Thoracic aorta endothelial cell (primary cell): ENCODE data around the gene ZCCHC18. TPM values are rescaled to one million over a fixed set of nuclear protein-coding genes. Genes with fewer than 3 reads are reported as not detected.

Experiments
- total RNA-seq: library from RNA; depleted of rRNA; stranded (reverse); fragments of >200 nt; gene quantifications from 2 replicates; pipeline ENCODE4 v1.2.3, GENCODE V29; 2012

The ZCCHC18 gene
- 1.7 and 2.3 TPM in 2 replicates for total RNA-seq

DNA sequence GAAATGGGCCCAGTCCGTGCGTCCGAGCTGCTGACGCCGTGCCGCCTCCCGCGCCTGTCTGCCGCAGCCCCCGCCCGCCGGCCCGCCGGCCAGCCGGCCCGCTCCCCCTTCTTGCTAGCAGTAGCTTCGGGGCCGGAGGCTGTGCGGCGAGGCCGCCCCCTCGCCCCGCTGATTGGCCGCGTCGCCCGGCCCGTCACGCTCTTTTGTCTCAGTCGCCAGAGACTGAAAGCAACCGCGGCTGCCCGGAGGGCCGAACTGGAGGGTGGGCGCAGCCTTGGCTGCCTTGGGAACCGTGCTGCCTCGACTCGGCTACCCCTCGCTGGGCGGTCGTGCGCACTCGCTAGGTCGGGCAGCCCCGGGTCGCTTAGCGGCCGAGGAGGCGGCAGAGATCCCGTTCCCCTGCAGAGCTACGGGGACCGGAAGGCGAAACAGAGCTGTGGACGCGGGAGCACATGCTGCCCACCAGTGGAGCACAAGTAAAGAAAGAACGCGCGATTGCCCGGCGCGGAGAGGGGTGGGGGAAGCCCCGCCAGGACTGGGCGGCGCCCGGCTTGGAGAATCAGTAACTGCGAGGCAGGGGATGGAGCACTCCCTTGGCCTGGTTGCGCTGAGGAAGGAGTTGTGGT is at the start of gene ZCCHC18:
Gene ZCCHC18, plus strand, starts transcription at position 198 of the 626 bp plus-strand sequence. CDS start 1,589 bp downstream, outside the sequence.

DNA sequence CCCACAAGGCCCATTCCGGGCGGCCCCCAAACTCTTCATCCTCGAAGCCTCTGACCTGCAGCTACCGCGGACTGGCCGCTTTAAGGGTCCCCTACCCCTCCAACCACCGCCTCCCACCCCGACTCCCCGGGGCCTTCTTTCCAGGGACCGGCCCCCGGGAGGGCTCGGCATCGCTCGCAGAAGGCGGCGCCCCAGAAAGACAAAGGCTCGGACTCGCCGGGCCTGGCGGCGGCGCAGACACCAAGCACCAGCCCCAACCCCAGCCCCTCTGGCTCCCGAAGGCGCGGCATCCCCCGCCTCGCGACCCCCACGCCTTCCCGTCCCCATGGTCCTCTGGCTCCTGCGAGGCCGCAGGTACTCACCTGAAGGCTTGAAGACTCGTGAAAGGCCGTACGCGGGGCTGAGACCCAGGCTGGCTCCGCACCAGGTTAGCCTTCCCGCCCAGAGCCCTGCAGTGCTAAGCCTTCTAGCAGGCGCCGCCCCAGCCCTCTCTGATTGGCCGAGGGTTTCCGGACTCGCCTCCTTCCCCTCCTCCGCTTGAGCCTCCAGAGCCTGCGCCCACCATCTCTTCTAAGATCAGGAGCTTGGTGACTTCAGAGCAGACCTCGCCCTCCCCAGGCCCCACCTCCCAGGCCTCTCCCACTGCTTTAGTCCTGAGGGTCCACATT is 36.4 kb upstream of the ZCCHC18 start, which contains the start of gene TMSB15C:
Gene TMSB15C, minus strand, starts transcription at position 459 of the 668 bp plus-strand sequence.

DNA sequence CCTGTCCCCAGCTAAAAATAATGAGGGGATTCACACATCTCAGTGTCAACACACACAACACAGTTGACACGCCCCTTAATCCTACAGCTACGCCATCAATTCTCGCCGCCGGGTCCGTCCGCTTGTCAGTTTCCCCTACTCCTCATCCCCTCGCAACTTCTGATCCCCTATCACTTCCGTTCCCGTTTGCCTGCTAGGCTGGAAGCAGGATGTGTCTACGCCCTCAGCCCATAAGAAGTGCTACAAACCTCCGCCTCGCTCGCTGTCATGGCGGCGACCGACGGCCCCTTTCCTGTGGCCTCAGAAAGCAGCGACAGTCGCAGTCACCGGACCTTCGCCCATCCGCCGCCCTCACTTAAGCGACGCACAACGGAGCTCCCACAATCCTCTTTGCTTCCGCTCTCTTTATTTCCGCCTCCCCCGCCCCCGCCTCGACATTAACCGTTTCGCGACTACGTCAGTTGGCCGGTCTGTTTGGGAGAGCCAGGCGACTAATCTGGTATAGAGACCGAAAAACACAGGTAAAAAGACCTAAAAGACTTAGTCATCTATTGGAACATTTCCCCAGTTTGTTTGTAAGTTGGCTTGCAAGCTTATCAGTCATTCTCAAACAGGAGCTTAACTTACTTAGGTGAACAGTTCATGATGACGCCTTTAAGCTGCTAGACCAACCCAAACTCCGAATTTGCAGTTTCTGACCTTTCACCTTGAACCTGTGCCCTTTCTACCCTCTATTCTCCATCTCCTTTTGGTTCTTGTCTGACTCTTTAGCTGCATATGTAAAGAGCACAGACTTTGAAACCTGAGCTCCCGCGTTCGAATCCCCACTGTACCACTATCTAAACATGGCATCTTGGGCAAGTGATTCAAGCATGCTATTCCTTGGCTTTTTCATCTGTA is 44.6 kb downstream of the ZCCHC18 start, which contains the start of gene SLC25A53:
Gene SLC25A53, minus strand, starts transcription at position 380 of the 900 bp plus-strand sequence. CDS start 51,752 bp downstream, outside the sequence.

Other genes starting within 250 kb of the ZCCHC18 start
- 7.4 and 10.1 TPM in 2 replicates for gene TMSB15B, start 149.9 kb upstream of the ZCCHC18 start, total RNA-seq
- not detected in 2 replicates for gene H2BW1, start 98.8 kb upstream of the ZCCHC18 start, total RNA-seq
- not detected in 2 replicates for gene H2BW2, start 72.6 kb upstream of the ZCCHC18 start, total RNA-seq
- 6.4 and 7.3 TPM in 2 replicates for gene TMSB15C, start 36.3 kb upstream of the ZCCHC18 start, total RNA-seq
- gene SLC25A53, start 44.5 kb downstream of the ZCCHC18 start, total RNA-seq: 7.7 and 9.0 TPM in 2 replicates
- 44.7 and 44.8 TPM in 2 replicates for gene FAM199X, start 53.9 kb downstream of the ZCCHC18 start, total RNA-seq
- not detected in 2 replicates for gene ESX1, start 142.4 kb downstream of the ZCCHC18 start, total RNA-seq